Upper lobe of left lung (tissue), 6 donors: ENCODE results near the gene NSMCE4A. TPM values are rescaled to one million over a fixed set of nuclear protein-coding genes. Genes with fewer than 3 reads are reported as not detected.

Source experiments
- ATAC-seq, 2 donors: fragments of 200-7000 bp; cut with Tn5 transposase; one replicate each; pipeline ENCODE4 v1.9.1; 2022; ENCODE audit warnings: mild to moderate bottlenecking in 2 of 2, moderate library complexity in 2 of 2; ENCODE audit not compliant: low FRiP score in 2 of 2
- DNase-seq, 2 donors: peaks; one replicate each; pipeline ENCODE4 v3.0.0-alpha.2; 2019 to 2020
- H3K27ac ChIP-seq, 4 donors: fragments of 200-600 bp; sonication (generic); one replicate each; pipeline ENCODE4 v1.5.1; 2016 to 2019
- H3K27me3 ChIP-seq, 4 donors: fragments of 200-600 bp; sonication (generic); one replicate each; pipeline ENCODE4 v1.5.1; 2017 to 2019
- H3K36me3 ChIP-seq, 4 donors: fragments of 200-600 bp; sonication (generic); one replicate each; pipeline ENCODE4 v1.5.1; 2016 to 2019
- H3K4me1 ChIP-seq, 4 donors: fragments of 200-600 bp; sonication (generic); one replicate each; pipeline ENCODE4 v1.5.1; 2018 to 2019
- H3K4me3 ChIP-seq, 4 donors: fragments of 200-600 bp; sonication (generic); one replicate each; pipeline ENCODE4 v1.5.1; 2017 to 2019; ENCODE audit warnings: mild to moderate bottlenecking in 2 of 4, moderate library complexity in 1 of 4
- H3K9me3 ChIP-seq, 4 donors: fragments of 200-600 bp; sonication (generic); one replicate each; pipeline ENCODE4 v1.5.1; 2018 to 2019
- CTCF ChIP-seq, 6 experiments: fragments of 450-650 bp in 4 of 6; fragments of 200-600 bp in 2 of 6; sonication (generic) in 2 of 6; IDR thresholded peaks; one replicate each; pipeline ENCODE4 v1.5.1; 2016 to 2019; ENCODE audit warnings: antibody characterized with exemption in 6 of 6
- EP300 ChIP-seq, 4 donors: sonication (generic); formaldehyde crosslinking; IDR thresholded peaks; one replicate each; pipeline ENCODE4 v1.5.1; 2017; ENCODE audit warnings: antibody characterized with exemption in 4 of 4, control low read depth in 2 of 4
- POLR2A ChIP-seq, 4 donors: fragments of 450-650 bp; IDR thresholded peaks; one replicate each; pipeline ENCODE4 v1.5.1; 2016 to 2017; ENCODE audit warnings: antibody characterized with exemption in 4 of 4, mild to moderate bottlenecking in 2 of 4
- POLR2AphosphoS5 ChIP-seq, 2 donors: sonication (generic); formaldehyde crosslinking; IDR thresholded peaks; one replicate each; pipeline ENCODE4 v1.5.1; 2017; ENCODE audit warnings: antibody characterized with exemption in 2 of 2
- WGBS, 2 donors: methylation state at CpG; one replicate each; pipeline ENCODE4 v1.1.5; 2017 to 2018; 5-methylcytosine and 5-hydroxymethylcytosine counted together
- total RNA-seq, 6 donors: library from RNA; depleted of rRNA in 4 of 6; stranded (reverse); fragments of >200 nt in 4 of 6; gene quantifications; one replicate each; pipeline versions ENCODE4 v1.1.0 to v1.2.1, GENCODE V29; 2016 to 2021
- donor health status: DM: no; HTN: no; CAD: no; lungs with moderate emphysema.
- donor health status: DM: no; HTN: yes; CAD: no; lungs with severe emphysema.

NSMCE4A gene
- total RNA-seq, 6 donors from 2014 or later = 34.8 to 131 (median 50.7) TPM

- H3K27ac ChIP-seq = no peak overlapping the region
- ATAC-seq (no peak), DNase-seq (no peak)
- 58 to 63% methylated on average over 3 of the region's 3 CpGs for WGBS, 2 donors
- H3K27me3 ChIP-seq = no peaks in the 10 kb centered on the region
- H3K9me3 ChIP-seq = no peaks in the 10 kb centered on the region
- no peak overlapping the region for H3K4me3 ChIP-seq
- TF ChIP-seq EP300 (IDR thresholded peaks at IDR 0.05) (no peak), POLR2AphosphoS5 (IDR thresholded peaks at IDR 0.05) (no peak), POLR2A (IDR thresholded peaks at IDR 0.05) (no peak), CTCF (IDR thresholded peaks at IDR 0.05) (no peak)
- peaks cover 0 to 5% (median 0%) of the 10 kb centered on the region in 4 donors for H3K4me1 ChIP-seq
- H3K36me3 ChIP-seq = no peaks in the 10 kb centered on the region
These were observed 39.7 kb upstream of the NSMCE4A start for GRCh38 chr10:122014652-122015248.

- Histone ChIP-seq H3K27me3 (no peaks in the 10 kb centered on the region), H3K36me3 (no peaks in the 10 kb centered on the region), H3K9me3 (no peaks in the 10 kb centered on the region), H3K4me1 (peaks cover 0 to 5% (median 0%) of the 10 kb centered on the region in 4 donors), H3K27ac (no peak overlapping the region), H3K4me3 (no peak overlapping the region)
- 60 to 71% methylated on average over 6 to 8 of the region's 8 CpGs for WGBS, 2 donors
- DNase-seq (no peak), ATAC-seq (no peak)
- TF ChIP-seq CTCF (IDR thresholded peaks at IDR 0.05) (no peak), POLR2A (IDR thresholded peaks at IDR 0.05) (no peak), EP300 (IDR thresholded peaks at IDR 0.05) (no peak), POLR2AphosphoS5 (IDR thresholded peaks at IDR 0.05) (no peak)
These were observed 38.3 kb upstream of the NSMCE4A start for GRCh38 chr10:122013311-122013780.

- no peak for TF ChIP-seq CTCF (IDR thresholded peaks at IDR 0.05)
- no peak for TF ChIP-seq POLR2AphosphoS5 (IDR thresholded peaks at IDR 0.05)
- no peak for TF ChIP-seq POLR2A (IDR thresholded peaks at IDR 0.05)
- no peak for TF ChIP-seq EP300 (IDR thresholded peaks at IDR 0.05)
- Histone ChIP-seq H3K36me3 (no peaks in the 10 kb centered on the region), H3K4me3 (no peak overlapping the region), H3K9me3 (no peaks in the 10 kb centered on the region), H3K27ac (no peak overlapping the region), H3K27me3 (no peaks in the 10 kb centered on the region), H3K4me1 (peaks cover 0 to 5% (median 0%) of the 10 kb centered on the region in 4 donors)
- WGBS, 2 donors = 75 to 83% methylated on average over 5 of the region's 5 CpGs
- ATAC-seq = no peak
- DNase-seq = no peak
These were observed 37.7 kb upstream of the NSMCE4A start for GRCh38 chr10:122012731-122013130.

- no peaks in the 10 kb centered on the region for H3K36me3 ChIP-seq
- DNase-seq (no peak), ATAC-seq (peak in 1 of 2 donors; percentile 30)
- no peak overlapping the region for H3K27ac ChIP-seq
- WGBS, 2 donors = 84 to 85% methylated on average over 4 of the region's 4 CpGs
- no peaks in the 10 kb centered on the region for H3K9me3 ChIP-seq
- no peaks in the 10 kb centered on the region for H3K27me3 ChIP-seq
- no peak overlapping the region for H3K4me3 ChIP-seq
- no peak for TF ChIP-seq POLR2A (IDR thresholded peaks at IDR 0.05)
- no peak for TF ChIP-seq CTCF (IDR thresholded peaks at IDR 0.05)
- no peak for TF ChIP-seq EP300 (IDR thresholded peaks at IDR 0.05)
- no peak for TF ChIP-seq POLR2AphosphoS5 (IDR thresholded peaks at IDR 0.05)
- H3K4me1 ChIP-seq = peaks cover 0 to 5% (median 0%) of the 10 kb centered on the region in 4 donors
These were observed 35.5 kb upstream of the NSMCE4A start for GRCh38 chr10:122010405-122011050.
